HepG2 (cell line): Measurements from ENCODE around the gene WIPF2.

Experiments used
- ARNTL ChIP-seq: sonication (generic); formaldehyde crosslinking; IDR thresholded peaks from 2 replicates; pipeline ENCODE4 v1.4.0; 2020; ENCODE audit warnings: mild to moderate bottlenecking, missing genetic modification reagents
- GTF2F1 ChIP-seq: fragments of 150-350 bp; IDR thresholded peaks from 2 replicates; pipeline ENCODE4 v1.6.1; 2014; ENCODE audit warnings: low read length
- JUNB ChIP-seq: sonication (generic); formaldehyde crosslinking; IDR thresholded peaks from 2 replicates; pipeline ENCODE4 v1.8.0; 2022; ENCODE audit warnings: missing genetic modification reagents, mild to moderate bottlenecking, borderline replicate concordance
- POLR2A ChIP-seq, 2 experiments: IDR thresholded peaks; 2 replicates each; pipeline ENCODE4 v1.6.1; 2011; ENCODE audit warnings: low read depth in 2 of 2, low read length in 2 of 2, mild to moderate bottlenecking in 1 of 2, moderate library complexity in 1 of 2; ENCODE audit not compliant: insufficient read depth in 1 of 2
- TF ChIP-seq, protein P1 (sequence below): sonication (generic); formaldehyde crosslinking; IDR thresholded peaks from 2 replicates; pipeline ENCODE4 v1.5.0; 2020; ENCODE audit warnings: mild to moderate bottlenecking, missing genetic modification reagents
- TF ChIP-seq, protein P2 (sequence below): IDR thresholded peaks from 2 replicates; pipeline ENCODE4 v1.6.1; 2016; ENCODE audit warnings: low read depth, missing genetic modification reagents, missing compliant biosample characterization
- TF ChIP-seq, protein P3 (sequence below): sonication (generic); formaldehyde crosslinking; IDR thresholded peaks from 2 replicates; pipeline ENCODE4 v1.5.0; 2020; ENCODE audit warnings: mild to moderate bottlenecking, missing genetic modification reagents, moderate library complexity

DNA sequence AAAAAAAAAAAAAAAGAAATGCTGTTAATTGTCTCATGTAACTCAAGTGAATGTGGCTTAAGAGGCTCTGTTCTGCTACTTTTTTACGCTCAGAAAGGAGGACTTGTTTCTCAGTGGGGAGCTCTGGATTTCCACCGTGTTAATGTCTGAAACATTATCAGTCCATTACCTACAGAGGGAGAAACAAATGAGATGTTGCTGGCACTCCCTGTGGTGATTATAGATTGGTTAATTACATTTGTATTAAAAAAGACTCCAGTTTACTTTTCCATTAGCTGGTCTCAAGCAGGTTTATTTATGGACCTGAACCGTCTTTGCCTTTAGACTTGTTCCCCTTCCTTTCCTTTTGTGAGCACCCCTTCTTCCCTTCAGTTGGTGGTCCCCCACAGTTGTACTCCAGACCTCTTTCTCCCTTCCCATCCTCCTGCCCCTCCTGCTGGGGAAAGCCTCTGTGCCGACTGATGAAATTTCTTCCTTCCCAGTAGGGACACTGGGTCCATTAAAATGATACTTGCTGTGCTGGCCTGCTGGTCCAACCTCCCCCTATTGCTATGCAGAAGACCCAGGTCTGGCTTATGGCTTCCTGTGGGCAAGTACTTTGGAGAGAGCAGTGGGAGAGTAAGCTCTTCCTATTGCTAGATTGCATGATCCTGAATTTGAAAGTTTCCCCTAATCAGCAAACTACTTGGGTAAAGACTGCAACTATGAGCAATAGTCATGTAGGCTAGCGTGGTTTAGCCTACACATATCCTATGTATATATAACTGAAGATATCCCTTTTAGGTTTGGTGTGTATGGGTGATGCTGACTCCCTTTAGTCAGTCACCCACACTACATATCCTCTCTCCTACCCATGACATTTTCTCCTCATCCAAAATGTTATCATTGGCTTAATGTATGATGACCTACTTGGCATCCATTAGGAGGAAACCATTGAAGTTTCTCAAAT, 76.7 kb downstream of the WIPF2 start:
- TF ChIP-seq GTF2F1 (no peak), POLR2A (IDR thresholded peaks at IDR 0.05; ENCODE audit: insufficient read depth in 1 of 2, low read depth in 2 of 2, low read length in 2 of 2) (no peak), JUNB (CRISPR knock-in tag) (no peak), ARNTL (CRISPR knock-in tag) (no peak)
- TF ChIP-seq, protein P1, sequence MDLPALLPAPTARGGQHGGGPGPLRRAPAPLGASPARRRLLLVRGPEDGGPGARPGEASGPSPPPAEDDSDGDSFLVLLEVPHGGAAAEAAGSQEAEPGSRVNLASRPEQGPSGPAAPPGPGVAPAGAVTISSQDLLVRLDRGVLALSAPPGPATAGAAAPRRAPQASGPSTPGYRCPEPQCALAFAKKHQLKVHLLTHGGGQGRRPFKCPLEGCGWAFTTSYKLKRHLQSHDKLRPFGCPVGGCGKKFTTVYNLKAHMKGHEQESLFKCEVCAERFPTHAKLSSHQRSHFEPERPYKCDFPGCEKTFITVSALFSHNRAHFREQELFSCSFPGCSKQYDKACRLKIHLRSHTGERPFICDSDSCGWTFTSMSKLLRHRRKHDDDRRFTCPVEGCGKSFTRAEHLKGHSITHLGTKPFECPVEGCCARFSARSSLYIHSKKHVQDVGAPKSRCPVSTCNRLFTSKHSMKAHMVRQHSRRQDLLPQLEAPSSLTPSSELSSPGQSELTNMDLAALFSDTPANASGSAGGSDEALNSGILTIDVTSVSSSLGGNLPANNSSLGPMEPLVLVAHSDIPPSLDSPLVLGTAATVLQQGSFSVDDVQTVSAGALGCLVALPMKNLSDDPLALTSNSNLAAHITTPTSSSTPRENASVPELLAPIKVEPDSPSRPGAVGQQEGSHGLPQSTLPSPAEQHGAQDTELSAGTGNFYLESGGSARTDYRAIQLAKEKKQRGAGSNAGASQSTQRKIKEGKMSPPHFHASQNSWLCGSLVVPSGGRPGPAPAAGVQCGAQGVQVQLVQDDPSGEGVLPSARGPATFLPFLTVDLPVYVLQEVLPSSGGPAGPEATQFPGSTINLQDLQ = no peak
- TF ChIP-seq, protein P2, sequence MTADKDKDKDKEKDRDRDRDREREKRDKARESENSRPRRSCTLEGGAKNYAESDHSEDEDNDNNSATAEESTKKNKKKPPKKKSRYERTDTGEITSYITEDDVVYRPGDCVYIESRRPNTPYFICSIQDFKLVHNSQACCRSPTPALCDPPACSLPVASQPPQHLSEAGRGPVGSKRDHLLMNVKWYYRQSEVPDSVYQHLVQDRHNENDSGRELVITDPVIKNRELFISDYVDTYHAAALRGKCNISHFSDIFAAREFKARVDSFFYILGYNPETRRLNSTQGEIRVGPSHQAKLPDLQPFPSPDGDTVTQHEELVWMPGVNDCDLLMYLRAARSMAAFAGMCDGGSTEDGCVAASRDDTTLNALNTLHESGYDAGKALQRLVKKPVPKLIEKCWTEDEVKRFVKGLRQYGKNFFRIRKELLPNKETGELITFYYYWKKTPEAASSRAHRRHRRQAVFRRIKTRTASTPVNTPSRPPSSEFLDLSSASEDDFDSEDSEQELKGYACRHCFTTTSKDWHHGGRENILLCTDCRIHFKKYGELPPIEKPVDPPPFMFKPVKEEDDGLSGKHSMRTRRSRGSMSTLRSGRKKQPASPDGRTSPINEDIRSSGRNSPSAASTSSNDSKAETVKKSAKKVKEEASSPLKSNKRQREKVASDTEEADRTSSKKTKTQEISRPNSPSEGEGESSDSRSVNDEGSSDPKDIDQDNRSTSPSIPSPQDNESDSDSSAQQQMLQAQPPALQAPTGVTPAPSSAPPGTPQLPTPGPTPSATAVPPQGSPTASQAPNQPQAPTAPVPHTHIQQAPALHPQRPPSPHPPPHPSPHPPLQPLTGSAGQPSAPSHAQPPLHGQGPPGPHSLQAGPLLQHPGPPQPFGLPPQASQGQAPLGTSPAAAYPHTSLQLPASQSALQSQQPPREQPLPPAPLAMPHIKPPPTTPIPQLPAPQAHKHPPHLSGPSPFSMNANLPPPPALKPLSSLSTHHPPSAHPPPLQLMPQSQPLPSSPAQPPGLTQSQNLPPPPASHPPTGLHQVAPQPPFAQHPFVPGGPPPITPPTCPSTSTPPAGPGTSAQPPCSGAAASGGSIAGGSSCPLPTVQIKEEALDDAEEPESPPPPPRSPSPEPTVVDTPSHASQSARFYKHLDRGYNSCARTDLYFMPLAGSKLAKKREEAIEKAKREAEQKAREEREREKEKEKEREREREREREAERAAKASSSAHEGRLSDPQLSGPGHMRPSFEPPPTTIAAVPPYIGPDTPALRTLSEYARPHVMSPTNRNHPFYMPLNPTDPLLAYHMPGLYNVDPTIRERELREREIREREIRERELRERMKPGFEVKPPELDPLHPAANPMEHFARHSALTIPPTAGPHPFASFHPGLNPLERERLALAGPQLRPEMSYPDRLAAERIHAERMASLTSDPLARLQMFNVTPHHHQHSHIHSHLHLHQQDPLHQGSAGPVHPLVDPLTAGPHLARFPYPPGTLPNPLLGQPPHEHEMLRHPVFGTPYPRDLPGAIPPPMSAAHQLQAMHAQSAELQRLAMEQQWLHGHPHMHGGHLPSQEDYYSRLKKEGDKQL = no peak
- TF ChIP-seq, protein P3, sequence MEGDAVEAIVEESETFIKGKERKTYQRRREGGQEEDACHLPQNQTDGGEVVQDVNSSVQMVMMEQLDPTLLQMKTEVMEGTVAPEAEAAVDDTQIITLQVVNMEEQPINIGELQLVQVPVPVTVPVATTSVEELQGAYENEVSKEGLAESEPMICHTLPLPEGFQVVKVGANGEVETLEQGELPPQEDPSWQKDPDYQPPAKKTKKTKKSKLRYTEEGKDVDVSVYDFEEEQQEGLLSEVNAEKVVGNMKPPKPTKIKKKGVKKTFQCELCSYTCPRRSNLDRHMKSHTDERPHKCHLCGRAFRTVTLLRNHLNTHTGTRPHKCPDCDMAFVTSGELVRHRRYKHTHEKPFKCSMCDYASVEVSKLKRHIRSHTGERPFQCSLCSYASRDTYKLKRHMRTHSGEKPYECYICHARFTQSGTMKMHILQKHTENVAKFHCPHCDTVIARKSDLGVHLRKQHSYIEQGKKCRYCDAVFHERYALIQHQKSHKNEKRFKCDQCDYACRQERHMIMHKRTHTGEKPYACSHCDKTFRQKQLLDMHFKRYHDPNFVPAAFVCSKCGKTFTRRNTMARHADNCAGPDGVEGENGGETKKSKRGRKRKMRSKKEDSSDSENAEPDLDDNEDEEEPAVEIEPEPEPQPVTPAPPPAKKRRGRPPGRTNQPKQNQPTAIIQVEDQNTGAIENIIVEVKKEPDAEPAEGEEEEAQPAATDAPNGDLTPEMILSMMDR (CRISPR knock-in tag) = no peak
